Measurements from ENCODE around the gene CDC42BPA. TPM values are rescaled to one million over a fixed set of nuclear protein-coding genes. Genes with fewer than 3 reads are reported as not detected.
"Not testable (repeated sequence)": the region's sequence is repeated elsewhere in the genome, so short reads cannot be mapped to it uniquely, and the experiment has no call there.

CDC42BPA gene
- total RNA-seq, 3 donors from 2014 or later, result 39.8 to 54.7 (median 46.7) TPM

DNA sequence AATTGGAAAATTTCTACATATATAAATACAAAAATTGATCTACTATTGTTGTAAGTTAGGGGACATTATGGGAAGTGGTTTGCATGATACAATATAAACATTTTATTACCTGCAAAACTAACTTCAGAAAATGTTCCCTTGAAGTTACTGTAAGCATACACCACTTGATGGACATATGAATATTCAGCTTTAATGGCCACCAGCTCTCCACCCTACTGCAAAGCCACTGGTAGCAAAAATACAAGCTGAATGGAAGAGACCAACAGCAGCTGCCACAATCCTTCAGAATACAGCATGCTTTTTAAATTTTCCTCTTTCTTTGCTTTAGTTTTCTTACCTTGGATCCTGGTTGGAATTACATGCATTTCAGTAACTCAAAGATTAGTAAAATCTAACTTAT lies 308.4 kb downstream of the CDC42BPA start:
- H3K27me3 ChIP-seq, result no peaks in the 10 kb centered on the region
- H3K27ac ChIP-seq, result no peak overlapping the region
- intact Hi-C loops (cut with DNase I; ENCODE audit: low total_unique reads), result no loop called here
- H3K4me1 ChIP-seq, result no peaks in the 10 kb centered on the region
- TF ChIP-seq POLR2AphosphoS5 (IDR thresholded peaks at IDR 0.05), result no peak
- no peak for TF ChIP-seq POLR2A (IDR thresholded peaks at IDR 0.05)
- no peak for TF ChIP-seq CTCF (IDR thresholded peaks at IDR 0.05)
- no peaks in the 10 kb centered on the region for H3K36me3 ChIP-seq
- H3K9me3 ChIP-seq, result no peaks in the 10 kb centered on the region
- no peak for DNase-seq (ENCODE audit: low spot score in 2 of 2)
- no peak overlapping the region for H3K4me3 ChIP-seq

GRCh38 chr1:227006226-227006796 lies 312.0 kb downstream of the CDC42BPA start:
- no peaks in the 10 kb centered on the region for H3K27me3 ChIP-seq
- no peak overlapping the region for H3K4me3 ChIP-seq
- no peaks in the 10 kb centered on the region for H3K9me3 ChIP-seq
- no peak overlapping the region for H3K27ac ChIP-seq
- no peaks in the 10 kb centered on the region for H3K4me1 ChIP-seq
- DNase-seq (ENCODE audit: low spot score in 2 of 2), result no peak
- H3K36me3 ChIP-seq, result no peaks in the 10 kb centered on the region
- TF ChIP-seq CTCF (IDR thresholded peaks at IDR 0.05) (no peak), POLR2AphosphoS5 (IDR thresholded peaks at IDR 0.05) (no peak), POLR2A (IDR thresholded peaks at IDR 0.05) (no peak)
- intact Hi-C loops (cut with DNase I; ENCODE audit: low total_unique reads), result no loop called here

DNA sequence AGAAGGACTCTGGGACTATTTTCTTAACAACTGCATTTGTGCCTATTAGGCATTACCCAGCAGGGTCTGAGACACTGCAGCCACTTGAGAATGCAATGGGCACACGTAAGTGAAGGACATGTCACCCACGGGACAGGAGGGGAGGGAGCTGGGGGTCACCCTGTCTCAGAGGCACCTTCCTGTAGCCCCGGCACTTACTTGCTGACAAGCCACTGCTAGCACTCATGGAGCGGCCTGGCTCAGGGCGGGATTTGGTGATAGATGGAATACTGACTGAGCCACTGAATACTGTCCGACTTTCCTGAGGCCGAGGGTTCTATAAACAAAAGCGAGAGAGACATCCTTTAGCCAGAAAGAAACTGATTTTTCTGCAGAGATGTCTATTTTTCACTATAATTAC lies 313.5 kb downstream of the CDC42BPA start:
- Histone ChIP-seq H3K27ac (no peak overlapping the region), H3K27me3 (no peaks in the 10 kb centered on the region), H3K4me1 (no peaks in the 10 kb centered on the region), H3K4me3 (no peak overlapping the region), H3K36me3 (no peaks in the 10 kb centered on the region), H3K9me3 (no peaks in the 10 kb centered on the region)
- intact Hi-C loops (cut with DNase I; ENCODE audit: low total_unique reads), result no loop called here
- DNase-seq (ENCODE audit: low spot score in 2 of 2), result no peak
- TF ChIP-seq POLR2A (IDR thresholded peaks at IDR 0.05) (no peak), POLR2AphosphoS5 (IDR thresholded peaks at IDR 0.05) (no peak), CTCF (IDR thresholded peaks at IDR 0.05) (no peak)

GRCh38 chr1:227003165-227003564 lies 315.1 kb downstream of the CDC42BPA start:
- Histone ChIP-seq H3K4me1 (no peaks in the 10 kb centered on the region), H3K27ac (no peak overlapping the region), H3K27me3 (no peaks in the 10 kb centered on the region), H3K9me3 (no peaks in the 10 kb centered on the region), H3K36me3 (no peaks in the 10 kb centered on the region), H3K4me3 (no peak overlapping the region)
- TF ChIP-seq CTCF (IDR thresholded peaks at IDR 0.05), result no peak
- TF ChIP-seq POLR2A (IDR thresholded peaks at IDR 0.05), result no peak
- no peak for TF ChIP-seq POLR2AphosphoS5 (IDR thresholded peaks at IDR 0.05)
- DNase-seq (ENCODE audit: low spot score in 2 of 2), result no peak
- intact Hi-C loops (cut with DNase I; ENCODE audit: low total_unique reads), result no loop called here

- intact Hi-C loops (cut with DNase I; ENCODE audit: low total_unique reads), result no loop called here
- no peak for DNase-seq (ENCODE audit: low spot score in 2 of 2)
- H3K27me3 ChIP-seq, result no peaks in the 10 kb centered on the region
- H3K27ac ChIP-seq, result no peak overlapping the region
- H3K9me3 ChIP-seq, result no peaks in the 10 kb centered on the region
- H3K4me1 ChIP-seq, result no peaks in the 10 kb centered on the region
- H3K4me3 ChIP-seq, result no peak overlapping the region
- H3K36me3 ChIP-seq, result no peaks in the 10 kb centered on the region
- no peak for TF ChIP-seq POLR2AphosphoS5 (IDR thresholded peaks at IDR 0.05)
- TF ChIP-seq POLR2A (IDR thresholded peaks at IDR 0.05), result no peak
- TF ChIP-seq CTCF (IDR thresholded peaks at IDR 0.05), result no peak
These were observed 315.7 kb downstream of the CDC42BPA start for GRCh38 chr1:227002531-227003049.

GRCh38 chr1:226999579-226999978 lies 318.7 kb downstream of the CDC42BPA start:
- H3K4me3 ChIP-seq; H3K36me3 ChIP-seq; H3K4me1 ChIP-seq; H3K27me3 ChIP-seq; intact Hi-C loops (cut with DNase I; ENCODE audit: low total_unique reads); DNase-seq (ENCODE audit: low spot score in 2 of 2); H3K9me3 ChIP-seq; H3K27ac ChIP-seq: not testable (repeated sequence)
